A673 (cell line): ENCODE measurements around the gene PTPRQ.

ENCODE experiments used
- CTCF ChIP-seq: fragments of 300-800, 200-600 bp; sonication (generic); conservative IDR thresholded peaks from 2 replicates; pipeline ENCODE4 v1.5.1; 2017; ENCODE audit warnings: low read depth, mild to moderate bottlenecking, antibody characterized with exemption, low read length, moderate library complexity, mixed read lengths
- EZH2 ChIP-seq: fragments of 200-600 bp; sonication (generic); IDR thresholded peaks from 2 replicates; pipeline ENCODE4 v1.6.1; 2017; ENCODE audit warnings: borderline replicate concordance, low read depth, mild to moderate bottlenecking, mixed read lengths, antibody characterized with exemption, low read length; ENCODE audit not compliant: poor library complexity, severe bottlenecking

- TF ChIP-seq CTCF (no peak), EZH2 (no peak)
Measured at GRCh38 chr12:80556566-80556965, 112.5 kb downstream of the PTPRQ start.
